Activated B cell treated with CpG ODN at 0.5 μM for 24 hours (primary cell): ENCODE data around the gene BUD13. TPM values are rescaled to one million over a fixed set of nuclear protein-coding genes. Genes with fewer than 3 reads are reported as not detected.

Source experiments
- ATAC-seq: fragments of 200-7000 bp; cut with Tn5 transposase; one replicate; pipeline ENCODE4 v1.10.0; 2021; ENCODE audit warnings: low read depth, mild to moderate bottlenecking, moderate library complexity
- CTCF ChIA-PET: fragments of 350-600 bp; sonication (Branson Sonifier 250); formaldehyde crosslinking; loops from one replicate; lab custom pipeline; 2021; ENCODE audit warnings: antibody characterized with exemption; lab: Charles Lee
- POLR2A ChIA-PET: fragments of 350-600 bp; sonication (Branson Sonifier 250); formaldehyde crosslinking; loops from one replicate; lab custom pipeline; 2021; ENCODE audit warnings: antibody characterized with exemption; lab: Charles Lee
- DNase-seq: peaks from one replicate; pipeline ENCODE4 v3.0.0; 2022
- H3K27ac Mint-ChIP-seq: one replicate; pipeline ENCODE4 v1.8.0; 2020; ENCODE audit warnings: mixed read lengths
- H3K27me3 Mint-ChIP-seq: one replicate; pipeline ENCODE4 v1.8.0; 2021; ENCODE audit warnings: mixed read lengths
- H3K36me3 Mint-ChIP-seq: one replicate; pipeline ENCODE4 v1.8.0; 2021; ENCODE audit warnings: low read depth, mixed read lengths
- H3K4me1 Mint-ChIP-seq: one replicate; pipeline ENCODE4 v1.8.0; 2021; ENCODE audit warnings: mixed read lengths
- H3K4me3 Mint-ChIP-seq: one replicate; pipeline ENCODE4 v1.8.0; 2020; ENCODE audit warnings: mild to moderate bottlenecking, mixed read lengths
- H3K9me3 Mint-ChIP-seq: one replicate; pipeline ENCODE4 v1.8.0; 2020; ENCODE audit warnings: mixed read lengths
- CTCF ChIP-seq: fragments of 200-600 bp; IDR thresholded peaks from one replicate; pipeline ENCODE4 v1.8.0; 2022; ENCODE audit warnings: antibody characterized with exemption, mild to moderate bottlenecking
- intact Hi-C: fragments of 100-400 bp; cut with micrococcal nuclease; formaldehyde crosslinking; loops from one replicate; pipeline ENCODE4 v1.15.1; 2024
- total RNA-seq: library from RNA; stranded (reverse); gene quantifications from 2 replicates; pipeline ENCODE4 v1.2.3, GENCODE V29; 2022

The BUD13 gene
- total RNA-seq, 1 donor from 2014 or later, result 18.8 TPM

DNA sequence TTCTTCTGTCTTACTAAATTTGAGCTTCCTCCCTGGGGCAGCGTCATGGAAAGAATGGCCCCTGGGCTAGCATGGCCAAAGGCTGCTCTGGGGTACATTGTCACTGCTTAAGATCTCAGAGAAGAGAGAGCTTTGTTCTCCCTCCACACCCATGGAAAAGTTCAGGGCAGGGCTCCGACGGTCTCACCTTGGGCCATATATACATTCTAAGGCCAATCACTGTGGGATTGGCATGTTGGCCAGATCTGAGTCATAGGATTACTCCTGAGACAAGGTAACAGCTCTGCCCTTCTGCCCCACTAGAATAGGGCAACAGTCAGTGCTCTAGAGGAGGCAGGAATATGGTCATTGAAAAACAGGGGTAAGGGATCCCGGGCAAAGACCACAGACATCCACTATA is 56.2 kb downstream of the BUD13 start:
- H3K9me3 Mint-ChIP-seq, result no peaks in the 10 kb centered on the region
- ATAC-seq (no peak), DNase-seq (no peak)
- H3K36me3 Mint-ChIP-seq, result no peaks in the 10 kb centered on the region
- intact Hi-C loops, result no loop called here
- no peak overlapping the region for H3K4me3 Mint-ChIP-seq
- CTCF ChIA-PET, result no interaction called here
- H3K27ac Mint-ChIP-seq, result no peak overlapping the region
- TF ChIP-seq CTCF, result no peak
- H3K27me3 Mint-ChIP-seq, result no peaks in the 10 kb centered on the region
- H3K4me1 Mint-ChIP-seq, result no peaks in the 10 kb centered on the region
- POLR2A ChIA-PET, result interaction anchor here (0.5 kb wide), 1 partner anchor 54 kb away, joined by 4 read pairs; no protein-coding TSS in a partner anchor

DNA sequence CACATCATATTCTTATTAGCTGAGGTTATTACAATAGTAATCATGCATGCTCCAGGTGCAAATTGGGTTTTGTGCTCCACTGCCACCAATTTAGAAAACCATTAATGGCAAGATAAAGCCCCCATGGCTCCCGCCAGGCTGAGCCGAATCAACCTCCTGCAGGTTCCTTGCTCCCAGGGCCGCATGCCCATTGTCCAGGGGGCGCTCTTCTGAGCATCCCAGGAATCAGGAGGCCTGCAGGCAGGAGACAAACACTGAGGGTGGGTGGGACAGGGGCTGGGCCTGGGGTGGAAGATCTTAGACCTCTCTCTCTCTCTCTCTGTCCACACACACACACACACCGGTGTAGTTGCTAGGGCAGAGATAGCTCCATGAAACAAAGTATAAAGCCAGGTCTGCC is 57.4 kb downstream of the BUD13 start:
- TF ChIP-seq CTCF, result no peak
- H3K27me3 Mint-ChIP-seq, result peaks cover 2% of the 10 kb centered on the region
- H3K4me1 Mint-ChIP-seq, result no peaks in the 10 kb centered on the region
- intact Hi-C loops, result no loop called here
- ATAC-seq (no peak), DNase-seq (no peak)
- no peak overlapping the region for H3K4me3 Mint-ChIP-seq
- no peaks in the 10 kb centered on the region for H3K9me3 Mint-ChIP-seq
- CTCF ChIA-PET, result no interaction called here
- H3K36me3 Mint-ChIP-seq, result no peaks in the 10 kb centered on the region
- POLR2A ChIA-PET, result no interaction called here
- no peak overlapping the region for H3K27ac Mint-ChIP-seq

GRCh38 chr11:116714902-116715301 is 57.9 kb downstream of the BUD13 start:
- no peak overlapping the region for H3K4me3 Mint-ChIP-seq
- POLR2A ChIA-PET, result no interaction called here

DNA sequence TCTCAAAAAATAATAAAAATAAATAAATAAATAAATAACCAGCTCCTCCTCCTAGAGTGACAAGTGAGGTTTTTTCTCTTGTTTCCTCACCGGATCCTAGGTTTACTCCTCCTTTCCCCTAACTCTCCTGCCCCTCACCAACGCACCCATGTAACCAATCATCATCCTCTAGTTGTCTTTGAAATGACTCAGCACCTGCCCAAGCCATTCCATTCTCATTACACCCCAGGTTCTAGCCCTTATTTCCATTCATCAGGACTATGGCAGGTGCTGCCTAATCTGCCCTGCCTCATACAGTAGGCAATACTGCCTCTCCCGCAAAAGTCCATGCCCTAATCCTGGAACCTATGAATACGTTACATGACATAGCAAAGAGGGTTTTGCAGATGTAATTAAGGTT is 60.4 kb downstream of the BUD13 start:
- ATAC-seq, result no peak
- no peak overlapping the region for H3K27ac Mint-ChIP-seq
- TF ChIP-seq CTCF, result no peak
- intact Hi-C loops, result no loop called here
- ChIA-PET CTCF (no interaction called here), POLR2A (no interaction called here)
- no peaks in the 10 kb centered on the region for H3K4me1 Mint-ChIP-seq
- no peak for DNase-seq
- H3K9me3 Mint-ChIP-seq, result no peaks in the 10 kb centered on the region
- H3K4me3 Mint-ChIP-seq, result no peak overlapping the region
- H3K36me3 Mint-ChIP-seq, result no peaks in the 10 kb centered on the region
- peaks cover 14% of the 10 kb centered on the region for H3K27me3 Mint-ChIP-seq

More at GRCh38 chr11:116714902-116715301, 57.9 kb downstream of the BUD13 start:
- H3K36me3 Mint-ChIP-seq, result no peaks in the 10 kb centered on the region
- TF ChIP-seq CTCF, result no peak
- no peak for ATAC-seq
- intact Hi-C loops, result no loop called here
- peaks cover 5% of the 10 kb centered on the region for H3K27me3 Mint-ChIP-seq
- H3K27ac Mint-ChIP-seq, result no peak overlapping the region
- no peaks in the 10 kb centered on the region for H3K4me1 Mint-ChIP-seq
- CTCF ChIA-PET, result no interaction called here
- no peak for DNase-seq
- H3K9me3 Mint-ChIP-seq, result no peaks in the 10 kb centered on the region

DNA sequence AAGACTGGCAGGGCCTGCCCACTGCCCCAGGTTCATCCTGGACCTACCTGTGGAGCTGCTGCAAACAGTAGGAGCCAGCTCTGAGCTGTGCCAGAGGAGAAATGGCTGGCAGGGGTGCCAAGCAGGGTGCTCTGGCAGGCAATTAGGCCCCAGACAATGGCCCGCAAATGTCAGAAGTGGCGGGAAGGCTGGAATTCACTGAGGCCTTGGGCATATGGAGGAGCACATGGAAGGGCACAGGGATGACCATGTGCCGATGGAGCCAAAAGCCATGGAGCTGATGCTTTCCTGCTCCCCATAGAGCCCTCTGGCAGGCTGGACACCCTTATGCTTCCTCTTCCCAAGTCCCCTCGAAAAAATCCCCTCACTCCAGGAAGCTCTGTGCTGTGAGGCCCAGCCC is 62.0 kb downstream of the BUD13 start:
- CTCF ChIA-PET, result no interaction called here
- no peak for TF ChIP-seq CTCF
- H3K36me3 Mint-ChIP-seq, result no peaks in the 10 kb centered on the region
- no peak overlapping the region for H3K27ac Mint-ChIP-seq
- ATAC-seq (no peak), DNase-seq (no peak)
- H3K27me3 Mint-ChIP-seq, result peaks cover 22% of the 10 kb centered on the region
- H3K4me3 Mint-ChIP-seq, result no peak overlapping the region
- H3K9me3 Mint-ChIP-seq, result no peaks in the 10 kb centered on the region
- intact Hi-C loops, result no loop called here
- POLR2A ChIA-PET, result interaction anchor here (0.6 kb wide), 1 partner anchor 635 kb away, joined by 3 read pairs; no protein-coding TSS in a partner anchor
- no peaks in the 10 kb centered on the region for H3K4me1 Mint-ChIP-seq
